ENCODE results near the gene MFGE8. TPM values are rescaled to one million over a fixed set of nuclear protein-coding genes. Genes with fewer than 3 reads are reported as not detected.

Gene MFGE8
- total RNA-seq, 1 experiment from 2014 or later = 108 TPM

GRCh38 chr15:88902221-88902835 is 10.9 kb downstream of the MFGE8 start:
- DNase-seq (ENCODE audit: low spot score) = no peak
- in situ Hi-C loops (cut with HindIII; ENCODE audit: low sequenced_read_pairs) = loop anchor here (10.0 kb wide), 1 partner anchor 102 kb away; no protein-coding TSS in a partner anchor

- in situ Hi-C loops (cut with HindIII; ENCODE audit: low sequenced_read_pairs) = loop anchor here (10.0 kb wide), 1 partner anchor 103 kb away; no protein-coding TSS in a partner anchor
- DNase-seq (ENCODE audit: low spot score) = no peak
These were observed 11.5 kb downstream of the MFGE8 start for GRCh38 chr15:88901508-88902220.

- no peak for DNase-seq (ENCODE audit: low spot score)
- in situ Hi-C loops (cut with HindIII; ENCODE audit: low sequenced_read_pairs) = loop anchor here (10.0 kb wide), 1 partner anchor 104 kb away; no protein-coding TSS in a partner anchor
These were observed 12.2 kb downstream of the MFGE8 start for GRCh38 chr15:88900982-88901418.

GRCh38 chr15:88900309-88900981 is 12.7 kb downstream of the MFGE8 start:
- DNase-seq (ENCODE audit: low spot score) = no peak
- in situ Hi-C loops (cut with HindIII; ENCODE audit: low sequenced_read_pairs) = loop anchor here (10.0 kb wide), 1 partner anchor 104 kb away; no protein-coding TSS in a partner anchor

- DNase-seq (ENCODE audit: low spot score) = no peak
- in situ Hi-C loops (cut with HindIII; ENCODE audit: low sequenced_read_pairs) = no loop called here
These were observed 13.9 kb downstream of the MFGE8 start for GRCh38 chr15:88899251-88899650.

GRCh38 chr15:88898736-88899135 is 14.4 kb downstream of the MFGE8 start:
- DNase-seq (ENCODE audit: low spot score) = no peak

GRCh38 chr15:88897456-88898194 is 15.6 kb downstream of the MFGE8 start:
- no peak for DNase-seq (ENCODE audit: low spot score)
- in situ Hi-C loops (cut with HindIII; ENCODE audit: low sequenced_read_pairs) = no loop called here

More at GRCh38 chr15:88898736-88899135, 14.4 kb downstream of the MFGE8 start:
- in situ Hi-C loops (cut with HindIII; ENCODE audit: low sequenced_read_pairs) = no loop called here

- no peak for DNase-seq (ENCODE audit: low spot score)
- in situ Hi-C loops (cut with HindIII; ENCODE audit: low sequenced_read_pairs) = no loop called here
These were observed 16.1 kb downstream of the MFGE8 start for GRCh38 chr15:88897142-88897455.

- in situ Hi-C loops (cut with HindIII; ENCODE audit: low sequenced_read_pairs) = no loop called here
- no peak for DNase-seq (ENCODE audit: low spot score)
These were observed 16.7 kb downstream of the MFGE8 start for GRCh38 chr15:88896333-88897033.

GRCh38 chr15:88894819-88895767 is 18.1 kb downstream of the MFGE8 start, which contains the start of gene HAPLN3:
TSS of gene HAPLN3 (minus strand) at chr15:88895544. CDS start at chr15:88887298, 8,246 bp downstream.
- in situ Hi-C loops (cut with HindIII; ENCODE audit: low sequenced_read_pairs) = no loop called here
- DNase-seq (ENCODE audit: low spot score) = no peak

GRCh38 chr15:88894348-88894818 is 18.8 kb downstream of the MFGE8 start:
- in situ Hi-C loops (cut with HindIII; ENCODE audit: low sequenced_read_pairs) = no loop called here
- DNase-seq (ENCODE audit: low spot score) = peak; percentile 27

GRCh38 chr15:88891540-88892254 is 21.5 kb downstream of the MFGE8 start:
- in situ Hi-C loops (cut with HindIII; ENCODE audit: low sequenced_read_pairs) = no loop called here
- DNase-seq (ENCODE audit: low spot score) = no peak

- in situ Hi-C loops (cut with HindIII; ENCODE audit: low sequenced_read_pairs) = no loop called here
- no peak for DNase-seq (ENCODE audit: low spot score)
These were observed 22.7 kb downstream of the MFGE8 start for GRCh38 chr15:88890495-88890894.

GRCh38 chr15:88888719-88889118 is 24.5 kb downstream of the MFGE8 start:
- in situ Hi-C loops (cut with HindIII; ENCODE audit: low sequenced_read_pairs) = no loop called here
- no peak for DNase-seq (ENCODE audit: low spot score)

- in situ Hi-C loops (cut with HindIII; ENCODE audit: low sequenced_read_pairs) = no loop called here
These were observed 26.1 kb downstream of the MFGE8 start for GRCh38 chr15:88887068-88887580.

GRCh38 chr15:88882785-88883184 is 30.4 kb downstream of the MFGE8 start:
- in situ Hi-C loops (cut with HindIII; ENCODE audit: low sequenced_read_pairs) = no loop called here
- DNase-seq (ENCODE audit: low spot score) = no peak

More at GRCh38 chr15:88887068-88887580, 26.1 kb downstream of the MFGE8 start:
- DNase-seq (ENCODE audit: low spot score) = no peak

GRCh38 chr15:88881775-88882174 is 31.4 kb downstream of the MFGE8 start:
- in situ Hi-C loops (cut with HindIII; ENCODE audit: low sequenced_read_pairs) = no loop called here
- no peak for DNase-seq (ENCODE audit: low spot score)

All from G401 (cell line).